CD14-positive monocyte (primary cell): ENCODE data around the gene NEGR1. TPM values are rescaled to one million over a fixed set of nuclear protein-coding genes. Genes with fewer than 3 reads are reported as not detected.

Source experiments
- DNase-seq, 3 donors: peaks; one replicate each; pipeline ENCODE4 v3.0.0-alpha.2; 2011 to 2022
- H2AFZ ChIP-seq: 2 replicates; pipeline ENCODE4 v1.6.0; 2012; ENCODE audit warnings: mild to moderate bottlenecking, low read depth, low read length, inconsistent platforms; ENCODE audit not compliant: insufficient read depth, poor library complexity, severe bottlenecking
- H3K27ac ChIP-seq, 2 donors: 1 replicate in 1 of 2; 2 replicates in 1 of 2; pipeline ENCODE4 v1.5.1; 2012 to 2013; ENCODE audit warnings: low read length in 2 of 2, control low read depth in 1 of 2, inconsistent platforms in 1 of 2, low read depth in 1 of 2, mild to moderate bottlenecking in 1 of 2
- H3K27me3 ChIP-seq, 2 donors: one replicate each; pipeline versions ENCODE4 v1.6.0 to v1.6.1; 2011 to 2013; ENCODE audit warnings: low read length in 2 of 2; ENCODE audit not compliant: control insufficient read depth in 2 of 2, insufficient read depth in 2 of 2
- H3K36me3 ChIP-seq, 2 donors: replicated peaks in 1 of 2; 1 replicate in 1 of 2; 2 replicates in 1 of 2; pipeline versions ENCODE4 v1.5.1 to v1.6.1; 2012 to 2013; ENCODE audit warnings: low read length in 2 of 2, control low read depth in 1 of 2, inconsistent platforms in 1 of 2, mild to moderate bottlenecking in 1 of 2; ENCODE audit not compliant: insufficient read depth in 2 of 2, control insufficient read depth in 1 of 2
- H3K4me1 ChIP-seq, 2 donors: 1 replicate in 1 of 2; 2 replicates in 1 of 2; pipeline versions ENCODE4 v1.5.1 to v1.6.1; 2012 to 2013; ENCODE audit warnings: low read length in 2 of 2, control low read depth in 1 of 2, inconsistent platforms in 1 of 2, mild to moderate bottlenecking in 1 of 2, moderate library complexity in 1 of 2; ENCODE audit not compliant: insufficient read depth in 2 of 2, control insufficient read depth in 1 of 2
- H3K4me2 ChIP-seq: replicated peaks from 2 replicates; pipeline ENCODE3; 2012; ENCODE audit warnings: low read length, moderate library complexity, mild to moderate bottlenecking; ENCODE audit not compliant: poor library complexity, severe bottlenecking; ENCODE audit errors: extremely low read depth
- H3K4me3 ChIP-seq, 3 experiments: fragments of 200-600 bp in 1 of 3; sonication (generic) in 1 of 3; replicated peaks in 1 of 3; 1 replicate in 2 of 3; 2 replicates in 1 of 3; pipeline ENCODE4 v1.5.1; 2011 to 2013; ENCODE audit warnings: low read length in 3 of 3, mild to moderate bottlenecking in 3 of 3, control low read depth in 2 of 3, low read depth in 2 of 3, inconsistent platforms in 1 of 3, moderate library complexity in 1 of 3
- H3K79me2 ChIP-seq: 2 replicates; pipeline ENCODE4 v1.6.0; 2012; ENCODE audit warnings: mild to moderate bottlenecking, control low read depth, inconsistent platforms, low read length, moderate library complexity; ENCODE audit not compliant: insufficient read depth
- H3K9ac ChIP-seq: 2 replicates; pipeline ENCODE4 v1.6.0; 2017; ENCODE audit warnings: low read length, mild to moderate bottlenecking; ENCODE audit not compliant: insufficient read depth, poor library complexity, severe bottlenecking
- H3K9me3 ChIP-seq, 2 donors: replicated peaks in 1 of 2; 1 replicate in 1 of 2; 2 replicates in 1 of 2; pipeline versions ENCODE4 v1.5.1 to v1.6.1; 2012 to 2013; ENCODE audit warnings: low read length in 2 of 2, control low read depth in 1 of 2; ENCODE audit not compliant: control insufficient read depth in 1 of 2, insufficient read depth in 1 of 2
- H4K20me1 ChIP-seq: 2 replicates; pipeline ENCODE4 v1.6.0; 2012; ENCODE audit warnings: mild to moderate bottlenecking, low read length, control low read depth, moderate library complexity; ENCODE audit not compliant: insufficient read depth
- H3K27ac Mint-ChIP-seq, 7 donors: one replicate each; pipeline ENCODE4 v1.8.0; 2020; ENCODE audit warnings: mild to moderate bottlenecking in 7 of 7, mixed read lengths in 7 of 7, moderate library complexity in 6 of 7, inconsistent platforms in 2 of 7
- H3K27me3 Mint-ChIP-seq, 3 donors: one replicate each; pipeline ENCODE4 v1.8.0; 2021 to 2022; ENCODE audit warnings: low read depth in 3 of 3, mild to moderate bottlenecking in 3 of 3, mixed read lengths in 3 of 3, moderate library complexity in 3 of 3, inconsistent platforms in 1 of 3
- H3K36me3 Mint-ChIP-seq, 2 donors: one replicate each; pipeline ENCODE4 v1.8.0; 2020; ENCODE audit warnings: mixed read lengths in 2 of 2, inconsistent platforms in 1 of 2, mild to moderate bottlenecking in 1 of 2
- H3K4me1 Mint-ChIP-seq: one replicate; pipeline ENCODE4 v1.8.0; 2020; ENCODE audit warnings: mild to moderate bottlenecking, mixed read lengths
- H3K4me3 Mint-ChIP-seq, 2 donors: one replicate each; pipeline ENCODE4 v1.8.0; 2020; ENCODE audit warnings: mild to moderate bottlenecking in 2 of 2, mixed read lengths in 2 of 2, moderate library complexity in 1 of 2
- H3K9me3 Mint-ChIP-seq, 7 donors: one replicate each; pipeline ENCODE4 v1.8.0; 2020 to 2022; ENCODE audit warnings: mixed read lengths in 7 of 7, mild to moderate bottlenecking in 6 of 7, moderate library complexity in 6 of 7, inconsistent platforms in 2 of 7
- CTCF ChIP-seq: fragments of 200-600 bp; IDR thresholded peaks from one replicate; pipeline ENCODE4 v1.8.0; 2022; ENCODE audit warnings: antibody characterized with exemption, mild to moderate bottlenecking
- WGBS: methylation state at CpG from one replicate; pipeline ENCODE4 v1.1.5; 2013; ENCODE audit warnings: missing lambda C conversion rate; ENCODE audit not compliant: insufficient coverage; 5-methylcytosine and 5-hydroxymethylcytosine counted together
- intact Hi-C, 2 donors: fragments of 100-400 bp; cut with micrococcal nuclease; formaldehyde crosslinking; loops; one replicate each; pipeline versions ENCODE4 v1.15.0 to v1.15.1; 2023
- polyA plus RNA-seq, 3 donors: library from polyadenylated mRNA; depleted of rRNA in 1 of 3; unstranded in 2 of 3; stranded (reverse) in 1 of 3; fragments of 300-500 nt in 2 of 3; fragments of >200 nt in 1 of 3; fragmentation: Illumina TruSeq in 2 of 3; gene quantifications; 1 replicate in 2 of 3; 2 replicates in 1 of 3; pipeline ENCODE4 v1.2.3, GENCODE V29; 2012 to 2021

Gene NEGR1
- polyA plus RNA-seq, 3 donors, result 0.03 to 0.15 (median 0.13) TPM

DNA sequence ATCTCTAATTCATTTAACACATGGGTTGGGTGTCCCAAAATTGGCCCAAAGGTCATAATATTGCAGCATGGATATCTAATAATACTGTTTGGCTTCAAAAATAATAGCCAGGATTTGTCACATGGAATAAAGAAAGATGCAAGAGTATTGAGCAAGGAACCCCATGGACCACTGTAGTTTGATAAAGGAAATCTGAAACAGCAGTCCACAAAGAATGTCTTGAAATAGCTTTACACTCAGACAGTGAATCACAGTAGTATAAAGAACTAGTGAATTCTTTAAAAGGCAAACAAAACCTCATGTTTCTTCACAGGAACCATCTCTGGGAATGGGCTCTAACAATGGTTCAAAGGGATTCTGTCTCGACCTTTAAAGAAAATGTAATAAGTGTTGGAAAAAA is 625.4 kb downstream of the NEGR1 start:
- H2AFZ ChIP-seq, result no peak overlapping the region
- no peak for DNase-seq

GRCh38 chr1:71655604-71656003 is 626.7 kb downstream of the NEGR1 start:
- Histone ChIP-seq H2AFZ (no peak overlapping the region), H3K79me2 (no peaks in the 10 kb centered on the region), H3K9ac (no peak overlapping the region), H3K4me2 (no peak overlapping the region), H3K27me3 (no peaks in the 10 kb centered on the region), H3K4me1 (no peaks in the 10 kb centered on the region), H3K36me3 (no peaks in the 10 kb centered on the region), H3K9me3 (peaks cover 0 to 3% of the 10 kb centered on the region in 2 donors), H3K27ac (no peak overlapping the region), H3K4me3 (no peak overlapping the region), H4K20me1 (no peaks in the 10 kb centered on the region)
- DNase-seq, result no peak
- H3K4me3 Mint-ChIP-seq, result no peak overlapping the region
- H3K27me3 Mint-ChIP-seq, result no peaks in the 10 kb centered on the region
- H3K9me3 Mint-ChIP-seq, result peaks cover 4 to 13% (median 6%) of the 10 kb centered on the region in 7 donors
- no CpG with 5 or more reads among the region's 2 CpGs for WGBS
- no peaks in the 10 kb centered on the region for H3K36me3 Mint-ChIP-seq
- TF ChIP-seq CTCF, result no peak
- H3K4me1 Mint-ChIP-seq, result no peaks in the 10 kb centered on the region
- H3K27ac Mint-ChIP-seq, result no peak overlapping the region
- intact Hi-C loops, result no loop called here

More for the DNA sequence above, 625.4 kb downstream of the NEGR1 start:
- Mint-ChIP-seq H3K4me1 (no peaks in the 10 kb centered on the region), H3K36me3 (no peaks in the 10 kb centered on the region), H3K9me3 (peaks cover 4 to 13% (median 6%) of the 10 kb centered on the region in 7 donors), H3K27me3 (no peaks in the 10 kb centered on the region), H3K4me3 (no peak overlapping the region), H3K27ac (no peak overlapping the region)
- Histone ChIP-seq H3K9me3 (peaks cover 0 to 3% of the 10 kb centered on the region in 2 donors), H3K27me3 (no peaks in the 10 kb centered on the region), H3K27ac (no peak overlapping the region), H3K4me3 (no peak overlapping the region), H3K4me2 (no peak overlapping the region), H3K79me2 (no peaks in the 10 kb centered on the region), H4K20me1 (no peaks in the 10 kb centered on the region), H3K4me1 (no peaks in the 10 kb centered on the region), H3K36me3 (no peaks in the 10 kb centered on the region), H3K9ac (no peak overlapping the region)
- intact Hi-C loops, result no loop called here
- no peak for TF ChIP-seq CTCF
- WGBS, result no CpG with 5 or more reads among the region's 1 CpG
